Chondrocyte (in vitro differentiated cells): ENCODE measurements around the gene MCF2. TPM values are rescaled to one million over a fixed set of nuclear protein-coding genes. Genes with fewer than 3 reads are reported as not detected.

Experiments
- DNase-seq: peaks from one replicate; pipeline ENCODE4 v3.0.0; 2021; ENCODE audit warnings: mixed read lengths, low spot score
- H3K27ac Mint-ChIP-seq: one replicate; pipeline ENCODE4 v1.8.0; 2021; ENCODE audit warnings: mild to moderate bottlenecking, moderate library complexity, mixed read lengths; ENCODE audit not compliant: unreplicated experiment
- H3K27me3 Mint-ChIP-seq: 2 replicates; pipeline ENCODE4 v1.8.0; 2021; ENCODE audit warnings: low read depth, mixed read lengths
- H3K36me3 Mint-ChIP-seq: 2 replicates; pipeline ENCODE4 v1.8.0; 2021; ENCODE audit warnings: low read depth, mixed read lengths
- H3K4me1 Mint-ChIP-seq: 2 replicates; pipeline ENCODE4 v1.8.0; 2021; ENCODE audit warnings: low read depth, mild to moderate bottlenecking, mixed read lengths
- H3K4me3 Mint-ChIP-seq: one replicate; pipeline ENCODE4 v1.8.0; 2021; ENCODE audit warnings: mild to moderate bottlenecking, moderate library complexity, mixed read lengths; ENCODE audit not compliant: unreplicated experiment
- H3K9me3 Mint-ChIP-seq: 2 replicates; pipeline ENCODE4 v1.8.0; 2021; ENCODE audit warnings: low read depth, mixed read lengths
- total RNA-seq: library from RNA; stranded (reverse); gene quantifications from 3 replicates; pipeline ENCODE4 v1.2.1, GENCODE V29; 2021
- TF ChIP-seq, protein P1 (sequence below): fragments of 200-600 bp; sonication (generic); IDR thresholded peaks from 2 replicates; pipeline ENCODE4 v1.5.0; 2021; ENCODE audit warnings: antibody characterized with exemption, mild to moderate bottlenecking, moderate library complexity

Gene MCF2
- total RNA-seq, 1 donor from 2014 or later = not detected

DNA sequence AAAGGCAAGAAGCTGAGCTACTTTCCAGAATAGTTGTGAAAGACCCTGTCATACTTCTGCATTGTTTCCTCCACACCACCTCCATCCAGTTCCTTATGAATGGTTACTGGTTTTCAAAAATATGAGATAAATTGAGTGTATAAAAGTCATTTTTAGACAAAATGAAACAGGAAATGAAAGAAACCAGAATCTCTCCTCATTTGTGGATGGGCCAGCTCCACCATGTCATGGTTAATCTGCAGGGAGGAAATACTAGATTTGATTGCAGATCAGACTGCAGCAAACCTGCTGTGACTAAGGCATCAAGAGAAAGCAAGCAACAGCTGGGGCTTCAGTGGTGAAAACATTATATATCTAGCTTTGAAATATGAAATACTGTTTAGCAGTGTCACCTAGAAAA, 153.6 kb downstream of the MCF2 start:
- DNase-seq = no peak
- no peaks in the 10 kb centered on the region for H3K36me3 Mint-ChIP-seq
- TF ChIP-seq, protein P1, sequence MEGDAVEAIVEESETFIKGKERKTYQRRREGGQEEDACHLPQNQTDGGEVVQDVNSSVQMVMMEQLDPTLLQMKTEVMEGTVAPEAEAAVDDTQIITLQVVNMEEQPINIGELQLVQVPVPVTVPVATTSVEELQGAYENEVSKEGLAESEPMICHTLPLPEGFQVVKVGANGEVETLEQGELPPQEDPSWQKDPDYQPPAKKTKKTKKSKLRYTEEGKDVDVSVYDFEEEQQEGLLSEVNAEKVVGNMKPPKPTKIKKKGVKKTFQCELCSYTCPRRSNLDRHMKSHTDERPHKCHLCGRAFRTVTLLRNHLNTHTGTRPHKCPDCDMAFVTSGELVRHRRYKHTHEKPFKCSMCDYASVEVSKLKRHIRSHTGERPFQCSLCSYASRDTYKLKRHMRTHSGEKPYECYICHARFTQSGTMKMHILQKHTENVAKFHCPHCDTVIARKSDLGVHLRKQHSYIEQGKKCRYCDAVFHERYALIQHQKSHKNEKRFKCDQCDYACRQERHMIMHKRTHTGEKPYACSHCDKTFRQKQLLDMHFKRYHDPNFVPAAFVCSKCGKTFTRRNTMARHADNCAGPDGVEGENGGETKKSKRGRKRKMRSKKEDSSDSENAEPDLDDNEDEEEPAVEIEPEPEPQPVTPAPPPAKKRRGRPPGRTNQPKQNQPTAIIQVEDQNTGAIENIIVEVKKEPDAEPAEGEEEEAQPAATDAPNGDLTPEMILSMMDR = no peak
- H3K27me3 Mint-ChIP-seq = peaks cover 1% of the 10 kb centered on the region
- H3K4me1 Mint-ChIP-seq = no peaks in the 10 kb centered on the region
- no peak overlapping the region for H3K4me3 Mint-ChIP-seq
- H3K27ac Mint-ChIP-seq = no peak overlapping the region
- H3K9me3 Mint-ChIP-seq = no peaks in the 10 kb centered on the region

DNA sequence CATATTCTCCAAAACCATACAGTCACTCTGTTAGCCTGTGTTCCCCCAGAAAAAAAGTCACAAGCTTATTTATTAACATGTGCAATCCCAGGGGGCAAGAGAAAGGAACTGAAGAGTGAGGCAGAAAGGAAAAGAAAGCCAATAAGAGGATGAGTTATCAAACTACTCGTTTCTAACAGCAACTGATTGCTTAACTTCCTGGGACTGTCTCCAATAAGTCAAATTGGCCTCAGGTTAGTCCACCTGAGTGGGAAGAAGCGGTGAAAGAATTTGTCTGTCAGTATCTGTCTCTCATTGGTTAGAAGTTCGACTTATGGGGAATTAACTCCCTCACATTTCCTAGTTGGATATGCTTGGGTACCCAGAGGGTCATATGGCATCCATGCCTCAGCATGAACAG, 163.4 kb downstream of the MCF2 start:
- Mint-ChIP-seq H3K4me3 (no peak overlapping the region), H3K36me3 (no peaks in the 10 kb centered on the region), H3K4me1 (no peaks in the 10 kb centered on the region), H3K9me3 (peaks cover 4% of the 10 kb centered on the region), H3K27ac (no peak overlapping the region), H3K27me3 (peaks cover 3% of the 10 kb centered on the region)
- TF ChIP-seq, protein P1 = no peak
- DNase-seq = no peak

DNA sequence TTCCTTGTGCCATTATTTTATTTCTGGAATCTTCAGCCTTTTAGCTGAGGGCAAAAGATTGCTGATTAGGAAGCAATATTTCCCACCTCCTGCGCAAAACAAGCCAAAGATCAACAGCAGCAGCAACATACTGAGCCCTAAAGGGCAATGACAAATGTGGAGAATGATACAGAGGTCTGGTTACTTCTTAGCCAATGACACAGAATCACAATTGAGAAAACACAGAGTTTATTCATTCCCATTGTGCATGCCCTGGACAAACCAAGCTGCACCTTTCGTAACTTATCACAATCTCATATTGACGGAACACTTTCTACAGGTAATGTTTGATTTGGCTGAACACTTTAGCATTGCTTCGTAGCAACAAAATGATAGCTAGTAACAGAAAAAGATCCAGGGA, 164.0 kb downstream of the MCF2 start:
- no peaks in the 10 kb centered on the region for H3K4me1 Mint-ChIP-seq
- peaks cover 4% of the 10 kb centered on the region for H3K9me3 Mint-ChIP-seq
- TF ChIP-seq, protein P1 = no peak
- no peaks in the 10 kb centered on the region for H3K36me3 Mint-ChIP-seq
- no peak overlapping the region for H3K4me3 Mint-ChIP-seq
- peaks cover 3% of the 10 kb centered on the region for H3K27me3 Mint-ChIP-seq
- H3K27ac Mint-ChIP-seq = no peak overlapping the region
- no peak for DNase-seq

DNA sequence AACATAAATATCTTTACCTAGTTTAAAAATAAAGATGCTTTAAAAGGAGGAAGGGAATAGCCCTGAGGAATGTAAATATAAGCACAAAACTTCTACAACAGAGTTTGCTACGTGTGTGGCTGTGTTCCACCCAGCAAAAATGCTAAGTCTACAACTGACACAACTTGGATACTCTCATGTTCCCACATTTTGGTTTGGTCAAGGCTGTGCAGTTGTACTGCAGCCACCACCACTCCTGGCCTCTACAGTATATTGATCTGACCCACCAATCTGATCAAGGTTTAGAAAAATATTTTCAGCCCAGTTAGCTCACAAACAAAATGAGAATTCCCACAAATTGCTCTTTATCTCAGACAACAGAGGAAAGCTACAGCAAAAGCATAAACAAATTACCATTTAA, 165.3 kb downstream of the MCF2 start:
- TF ChIP-seq, protein P1 = no peak
- Mint-ChIP-seq H3K36me3 (no peaks in the 10 kb centered on the region), H3K9me3 (peaks cover 7% of the 10 kb centered on the region), H3K4me3 (no peak overlapping the region), H3K27ac (no peak overlapping the region), H3K4me1 (no peaks in the 10 kb centered on the region), H3K27me3 (peaks cover 3% of the 10 kb centered on the region)
- DNase-seq = no peak

DNA sequence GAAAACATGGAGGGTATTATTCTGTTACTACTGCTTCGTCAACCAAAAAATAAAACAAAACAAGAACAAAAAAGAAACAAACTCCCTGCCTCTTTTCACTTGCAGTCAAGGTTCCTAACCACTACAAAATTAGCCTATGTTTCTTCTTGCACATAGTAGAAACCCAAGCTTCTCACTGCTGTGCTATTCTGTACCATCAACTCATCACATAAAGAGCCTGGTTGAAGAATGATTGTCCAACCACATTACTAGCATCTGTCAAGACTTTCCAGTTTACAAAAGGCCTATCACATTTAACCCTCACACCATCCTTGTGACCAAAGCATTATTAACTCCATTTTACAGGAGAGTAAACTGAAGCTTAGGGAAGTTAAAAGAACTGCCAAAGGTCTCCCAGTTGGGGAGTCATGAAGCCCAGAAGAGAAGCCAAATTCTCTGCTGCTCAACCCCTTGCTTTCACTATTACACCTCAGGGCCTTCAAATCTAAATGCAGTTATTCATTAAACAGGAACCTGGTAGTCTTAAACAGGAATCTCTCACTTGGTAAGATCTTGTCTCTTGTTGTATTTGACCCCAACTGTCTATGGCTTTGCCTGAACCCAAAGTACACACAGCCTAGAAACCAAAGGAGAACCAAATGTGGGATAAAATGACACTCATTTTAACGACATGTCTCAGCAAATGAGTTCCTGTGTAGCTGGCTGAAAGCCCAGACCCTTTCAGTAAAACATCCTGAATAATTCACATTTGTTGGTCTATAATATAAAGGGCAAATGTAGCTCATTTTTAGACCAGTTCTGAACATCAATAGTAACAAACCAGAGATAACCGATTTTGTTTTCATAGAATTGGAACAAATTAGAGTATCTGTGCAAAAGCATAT, 168.8 kb downstream of the MCF2 start:
- Mint-ChIP-seq H3K27me3 (peaks cover 3% of the 10 kb centered on the region), H3K4me3 (no peak overlapping the region), H3K4me1 (no peaks in the 10 kb centered on the region), H3K9me3 (peaks cover 7% of the 10 kb centered on the region), H3K36me3 (no peaks in the 10 kb centered on the region), H3K27ac (no peak overlapping the region)
- no peak for DNase-seq
- TF ChIP-seq, protein P1 = no peak
